ENCODE results near the gene MIEN1. TPM values are rescaled to one million over a fixed set of nuclear protein-coding genes. Genes with fewer than 3 reads are reported as not detected.

The MIEN1 gene
- total RNA-seq, 4 donors from 2014 or later: 47.0 to 57.3 (median 52.7) TPM

DNA sequence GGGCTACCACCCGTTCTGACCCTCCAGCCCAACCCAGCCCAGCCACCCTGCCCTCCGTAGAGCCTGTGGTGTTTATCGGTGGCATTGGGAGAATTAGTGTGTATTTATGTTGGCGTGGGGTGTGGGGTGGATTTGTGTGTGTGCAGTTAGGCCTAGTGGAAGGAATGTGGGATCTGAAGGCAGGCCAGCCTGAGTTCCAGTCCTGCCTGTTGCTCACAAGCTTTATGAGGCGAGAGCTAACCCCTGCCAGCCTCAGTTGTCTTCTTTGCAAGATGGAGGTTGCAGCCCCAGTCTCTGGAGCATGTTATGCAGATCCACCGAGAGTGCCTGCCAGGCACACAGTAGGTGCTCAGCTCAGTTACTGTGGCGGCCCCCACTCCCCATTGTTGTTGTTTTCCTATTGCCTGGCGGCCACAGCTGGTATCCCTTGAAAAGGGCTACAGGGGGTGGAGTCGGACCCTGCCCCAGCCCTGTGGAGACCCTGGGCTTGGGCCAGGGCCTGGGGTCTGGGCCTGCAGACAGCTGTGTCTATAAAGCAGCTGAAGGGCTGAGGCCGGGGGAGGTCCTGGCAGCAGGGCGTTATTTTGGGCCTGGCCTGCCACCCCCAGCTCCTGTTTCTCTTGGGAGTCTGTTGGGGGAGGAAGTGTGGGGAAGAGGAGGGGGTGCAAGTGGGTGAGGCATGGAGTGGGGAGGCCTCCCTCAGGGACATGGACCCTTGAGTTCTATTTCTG lies 25.3 kb downstream of the MIEN1 start:
- no peak for DNase-seq (ENCODE audit: extremely low spot score)

DNA sequence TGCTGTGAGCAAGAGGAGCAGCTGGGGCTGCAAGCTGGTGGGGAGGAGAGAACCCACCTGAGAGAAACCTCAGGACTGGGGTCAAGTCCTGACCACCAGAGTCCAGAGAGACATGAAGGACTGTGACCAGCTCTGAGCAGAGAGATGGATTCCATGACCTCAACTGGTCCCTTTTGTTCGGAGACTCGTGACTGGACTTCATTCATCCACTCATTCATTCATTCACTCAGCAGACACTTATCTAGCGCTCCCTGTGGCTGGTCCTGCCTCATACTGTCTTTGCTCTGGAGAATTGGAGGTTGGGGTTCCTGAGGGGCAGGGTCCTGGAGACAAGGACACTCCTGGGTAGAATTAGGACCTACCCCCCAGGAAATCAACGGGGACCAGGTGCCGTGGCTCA lies 26.4 kb downstream of the MIEN1 start:
- TF ChIP-seq EP300 (IDR thresholded peaks at IDR 0.05): no peak
- no peak for TF ChIP-seq POLR2A (IDR thresholded peaks at IDR 0.05; ENCODE audit: low read depth)
- TF ChIP-seq, protein P1, sequence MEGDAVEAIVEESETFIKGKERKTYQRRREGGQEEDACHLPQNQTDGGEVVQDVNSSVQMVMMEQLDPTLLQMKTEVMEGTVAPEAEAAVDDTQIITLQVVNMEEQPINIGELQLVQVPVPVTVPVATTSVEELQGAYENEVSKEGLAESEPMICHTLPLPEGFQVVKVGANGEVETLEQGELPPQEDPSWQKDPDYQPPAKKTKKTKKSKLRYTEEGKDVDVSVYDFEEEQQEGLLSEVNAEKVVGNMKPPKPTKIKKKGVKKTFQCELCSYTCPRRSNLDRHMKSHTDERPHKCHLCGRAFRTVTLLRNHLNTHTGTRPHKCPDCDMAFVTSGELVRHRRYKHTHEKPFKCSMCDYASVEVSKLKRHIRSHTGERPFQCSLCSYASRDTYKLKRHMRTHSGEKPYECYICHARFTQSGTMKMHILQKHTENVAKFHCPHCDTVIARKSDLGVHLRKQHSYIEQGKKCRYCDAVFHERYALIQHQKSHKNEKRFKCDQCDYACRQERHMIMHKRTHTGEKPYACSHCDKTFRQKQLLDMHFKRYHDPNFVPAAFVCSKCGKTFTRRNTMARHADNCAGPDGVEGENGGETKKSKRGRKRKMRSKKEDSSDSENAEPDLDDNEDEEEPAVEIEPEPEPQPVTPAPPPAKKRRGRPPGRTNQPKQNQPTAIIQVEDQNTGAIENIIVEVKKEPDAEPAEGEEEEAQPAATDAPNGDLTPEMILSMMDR (IDR thresholded peaks at IDR 0.05): no peak
- no peak for TF ChIP-seq POLR2AphosphoS5 (IDR thresholded peaks at IDR 0.05)
- Histone ChIP-seq H3K36me3 (peaks cover 18 to 27% (median 24%) of the 10 kb centered on the region in 4 donors), H3K4me1 (peaks cover 35 to 64% (median 56%) of the 10 kb centered on the region in 4 donors), H3K27me3 (no peaks in the 10 kb centered on the region), H3K4me3 (no peak overlapping the region), H3K9me3 (no peaks in the 10 kb centered on the region), H3K27ac (replicated peaks in 1 of 4) (no peak overlapping the region)
- intact Hi-C loops (cut with DNase I): no loop called here
- 83% methylated on average over 5 of the region's 5 CpGs for WGBS
- no peak for DNase-seq (ENCODE audit: extremely low spot score)

More for the DNA sequence above, 25.3 kb downstream of the MIEN1 start:
- H3K9me3 ChIP-seq: no peaks in the 10 kb centered on the region
- H3K27me3 ChIP-seq: no peaks in the 10 kb centered on the region
- H3K4me1 ChIP-seq: peaks cover 30 to 56% (median 49%) of the 10 kb centered on the region in 4 donors
- H3K4me3 ChIP-seq: no peak overlapping the region
- peak overlapping the region; percentile 10 to 55 (median 38) for H3K27ac ChIP-seq (replicated peaks in 1 of 4)
- intact Hi-C loops (cut with DNase I): no loop called here
- 63% methylated on average over 11 of the region's 11 CpGs for WGBS
- TF ChIP-seq, protein P1 (IDR thresholded peaks at IDR 0.05): peak; percentile 17 to 41 (median 25)
- no peak for TF ChIP-seq POLR2AphosphoS5 (IDR thresholded peaks at IDR 0.05)
- H3K36me3 ChIP-seq: peaks cover 26 to 38% (median 35%) of the 10 kb centered on the region in 4 donors

DNA sequence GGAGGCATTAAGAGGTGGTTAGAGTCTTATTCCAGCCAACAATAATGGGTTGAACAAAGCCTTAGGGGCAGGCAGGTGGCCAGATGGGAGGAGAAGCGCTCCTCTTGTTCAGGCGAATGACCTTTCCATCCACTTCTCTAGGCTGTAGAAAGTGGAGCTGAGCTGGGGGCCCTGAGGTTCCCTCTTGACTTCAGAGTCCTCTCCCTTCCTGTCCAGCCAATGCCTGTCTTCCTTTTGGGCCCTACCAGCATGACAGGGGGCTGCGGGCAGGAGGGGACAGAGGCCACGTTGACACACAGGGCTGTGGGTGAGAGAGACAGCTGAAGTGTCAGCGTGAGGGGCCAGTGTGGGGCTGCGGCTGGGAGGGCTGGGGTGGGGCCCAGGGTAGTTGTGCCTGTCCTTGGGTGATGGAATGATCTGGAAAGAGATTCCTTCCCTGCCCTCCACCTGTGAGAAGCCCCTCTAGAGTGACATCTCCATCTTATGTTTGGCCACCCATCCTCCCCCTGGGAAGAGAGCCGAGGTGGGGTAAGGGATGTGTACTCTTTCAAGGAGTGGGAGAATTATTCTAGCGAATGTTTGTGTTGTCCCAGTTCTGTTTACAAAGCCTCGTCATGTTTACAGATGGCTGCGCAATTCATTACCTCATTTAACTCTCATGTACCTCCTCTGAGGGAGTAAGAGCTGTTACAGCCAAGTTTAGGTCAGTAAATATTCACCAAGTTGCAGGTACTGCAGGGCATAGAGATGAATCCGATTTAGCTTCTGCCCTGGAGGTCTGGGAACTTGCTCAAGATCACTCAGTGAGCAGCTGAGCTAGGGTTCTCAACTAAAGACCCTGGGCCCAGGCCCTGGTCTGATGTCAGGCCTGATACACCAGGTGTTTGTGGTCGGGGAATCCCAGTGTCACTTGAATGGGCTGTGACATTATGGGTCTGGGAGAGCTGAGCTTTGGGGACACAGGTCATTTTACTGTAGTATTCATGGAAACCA lies 27.1 kb downstream of the MIEN1 start:
- H3K27ac ChIP-seq (replicated peaks in 1 of 4): no peak overlapping the region
- H3K9me3 ChIP-seq: no peaks in the 10 kb centered on the region
- WGBS: 73% methylated on average over 11 of the region's 12 CpGs
- H3K4me3 ChIP-seq: no peak overlapping the region
- TF ChIP-seq POLR2A (IDR thresholded peaks at IDR 0.05; ENCODE audit: low read depth) (no peak), POLR2AphosphoS5 (IDR thresholded peaks at IDR 0.05) (no peak), EP300 (IDR thresholded peaks at IDR 0.05) (no peak)
- TF ChIP-seq, protein P1 (IDR thresholded peaks at IDR 0.05): no peak
- peaks cover 35 to 64% (median 56%) of the 10 kb centered on the region in 4 donors for H3K4me1 ChIP-seq
- intact Hi-C loops (cut with DNase I): no loop called here
- no peaks in the 10 kb centered on the region for H3K27me3 ChIP-seq
- no peak for DNase-seq (ENCODE audit: extremely low spot score)
- H3K36me3 ChIP-seq: peaks cover 11 to 20% (median 17%) of the 10 kb centered on the region in 4 donors

DNA sequence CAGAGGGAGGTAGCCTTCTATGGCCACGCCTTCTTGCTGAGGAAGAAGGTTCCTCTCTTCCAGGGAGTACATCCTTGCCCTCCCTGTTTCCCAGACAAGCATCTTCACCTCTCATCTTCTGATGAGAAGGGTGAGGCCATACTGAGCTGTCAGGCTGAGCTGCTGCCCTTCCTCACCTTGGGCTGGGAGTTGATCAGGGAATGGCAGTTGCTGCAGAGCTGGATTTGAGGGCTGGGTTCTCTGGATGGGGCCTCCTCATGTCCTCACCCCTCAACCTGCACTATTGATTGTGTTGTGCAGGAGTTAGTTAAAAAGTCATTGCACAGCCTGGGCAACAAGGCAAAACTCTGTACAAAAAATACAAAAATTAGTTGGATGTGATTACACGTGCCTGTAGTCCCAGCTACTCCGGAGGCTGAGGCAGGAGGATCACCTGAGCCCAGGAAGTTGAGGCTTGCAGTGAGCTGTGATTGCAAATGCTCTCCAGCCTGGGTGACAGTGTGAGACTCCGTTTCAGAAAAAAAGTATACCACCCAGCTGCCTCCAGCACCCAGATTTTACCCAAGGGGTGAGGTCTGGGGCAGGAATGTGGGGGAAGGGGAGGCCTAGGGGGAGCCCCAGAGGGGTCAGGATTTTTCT lies 28.4 kb downstream of the MIEN1 start:
- TF ChIP-seq EP300 (IDR thresholded peaks at IDR 0.05) (no peak), POLR2AphosphoS5 (IDR thresholded peaks at IDR 0.05) (no peak), POLR2A (IDR thresholded peaks at IDR 0.05; ENCODE audit: low read depth) (no peak)
- TF ChIP-seq, protein P1 (IDR thresholded peaks at IDR 0.05): no peak
- Histone ChIP-seq H3K9me3 (no peaks in the 10 kb centered on the region), H3K27me3 (no peaks in the 10 kb centered on the region), H3K4me3 (peak overlapping the region; percentile 9 to 99 (median 96)), H3K27ac (replicated peaks in 1 of 4) (no peak overlapping the region), H3K36me3 (peaks cover 0 to 7% (median 4%) of the 10 kb centered on the region in 4 donors), H3K4me1 (peaks cover 35 to 64% (median 56%) of the 10 kb centered on the region in 4 donors)
- intact Hi-C loops (cut with DNase I): no loop called here
- no peak for DNase-seq (ENCODE audit: extremely low spot score)
- 63% methylated on average over 4 of the region's 4 CpGs for WGBS

All from esophagus muscularis mucosa (tissue), 4 donors.